ENCODE measurements around the gene TTC9. TPM values are rescaled to one million over a fixed set of nuclear protein-coding genes. Genes with fewer than 3 reads are reported as not detected.

The TTC9 gene
- 0.70 TPM for total RNA-seq
- long read RNA-seq, full-length matches to known transcripts, result 3 of 4 reads
- long read RNA-seq, partial matches to known transcripts, result 0 of 4 reads
- long read RNA-seq, other reads (novel, unspliced or antisense), result 1 of 4 reads

DNA sequence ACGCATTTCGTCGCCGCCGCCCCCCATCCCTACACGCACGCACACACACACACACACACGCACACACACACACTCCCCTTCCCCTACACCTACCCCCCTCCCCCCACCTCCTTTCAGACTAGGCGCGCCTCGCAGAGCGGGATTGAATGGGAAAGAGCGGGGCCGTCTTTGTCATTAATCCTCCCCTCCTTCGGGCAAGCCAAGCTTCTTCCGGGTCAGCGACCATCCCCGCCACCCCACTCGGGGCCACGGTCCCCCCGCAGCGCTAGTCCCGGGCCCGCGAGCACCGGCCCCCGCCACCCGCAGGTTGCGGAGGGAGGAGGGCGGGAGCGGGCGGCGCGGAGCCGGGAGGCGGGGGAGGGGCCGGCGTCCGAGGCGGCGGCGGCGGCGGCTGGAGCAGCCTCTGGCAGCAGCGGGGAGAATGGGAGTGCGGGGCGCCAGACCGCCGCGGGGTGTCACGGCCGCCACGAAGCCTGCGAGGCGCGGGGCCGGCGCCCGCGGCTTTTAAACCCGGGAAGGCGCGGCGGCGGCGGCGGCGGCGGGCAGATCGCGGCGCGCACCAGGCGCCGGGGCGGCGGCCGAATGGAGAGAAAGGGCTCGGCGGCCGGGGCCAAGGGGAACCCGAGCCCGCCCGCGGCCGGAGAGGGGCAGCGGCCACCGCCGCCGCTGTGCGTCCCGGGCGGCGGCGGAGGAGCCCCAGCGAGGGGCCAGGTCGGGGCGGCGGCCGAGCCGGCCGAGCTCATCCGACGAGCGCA is at the start of gene TTC9:
Gene TTC9, plus strand, starts transcription at position 369 of the 755 bp plus-strand sequence. Its CDS starts 214 bp downstream, at position 583.
- DNase-seq (ENCODE audit: missing footprints) (peak; percentile 73), ATAC-seq (peak; percentile 45)
- intact Hi-C loops (cut with DNase I), result loop anchor here (5.0 kb wide), 1 partner anchor 61 kb away; no protein-coding TSS in a partner anchor

GRCh38 chr14:70594461-70594860 is 47.3 kb upstream of the TTC9 start:
- intact Hi-C loops (cut with DNase I), result no loop called here
- DNase-seq (ENCODE audit: missing footprints), result no peak
- no peak for ATAC-seq

GRCh38 chr14:70595443-70596185 is 46.1 kb upstream of the TTC9 start:
- no peak for DNase-seq (ENCODE audit: missing footprints)
- no peak for ATAC-seq
- intact Hi-C loops (cut with DNase I), result no loop called here

GRCh38 chr14:70597731-70598130 is 44.0 kb upstream of the TTC9 start:
- DNase-seq (ENCODE audit: missing footprints) (no peak), ATAC-seq (no peak)
- intact Hi-C loops (cut with DNase I), result no loop called here

DNA sequence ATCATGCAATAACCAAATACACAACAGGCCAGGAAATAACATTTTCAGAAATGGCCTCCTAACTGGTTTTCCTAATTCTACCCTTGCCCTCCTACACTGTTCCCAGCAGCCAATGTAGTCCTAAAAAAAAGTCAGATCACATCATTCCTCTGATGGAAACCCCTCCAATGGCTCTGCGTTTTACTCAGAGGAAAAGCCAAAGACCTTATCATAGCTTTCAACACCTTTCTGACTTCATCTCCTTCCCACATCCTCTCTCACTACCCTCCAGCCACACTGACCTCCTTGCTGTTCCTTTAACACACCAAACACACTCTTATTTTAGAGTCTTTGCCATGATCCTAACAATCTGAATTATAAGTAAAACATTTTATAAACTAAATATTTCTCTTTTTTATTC is 42.4 kb upstream of the TTC9 start:
- intact Hi-C loops (cut with DNase I), result no loop called here
- DNase-seq (ENCODE audit: missing footprints) (no peak), ATAC-seq (no peak)

DNA sequence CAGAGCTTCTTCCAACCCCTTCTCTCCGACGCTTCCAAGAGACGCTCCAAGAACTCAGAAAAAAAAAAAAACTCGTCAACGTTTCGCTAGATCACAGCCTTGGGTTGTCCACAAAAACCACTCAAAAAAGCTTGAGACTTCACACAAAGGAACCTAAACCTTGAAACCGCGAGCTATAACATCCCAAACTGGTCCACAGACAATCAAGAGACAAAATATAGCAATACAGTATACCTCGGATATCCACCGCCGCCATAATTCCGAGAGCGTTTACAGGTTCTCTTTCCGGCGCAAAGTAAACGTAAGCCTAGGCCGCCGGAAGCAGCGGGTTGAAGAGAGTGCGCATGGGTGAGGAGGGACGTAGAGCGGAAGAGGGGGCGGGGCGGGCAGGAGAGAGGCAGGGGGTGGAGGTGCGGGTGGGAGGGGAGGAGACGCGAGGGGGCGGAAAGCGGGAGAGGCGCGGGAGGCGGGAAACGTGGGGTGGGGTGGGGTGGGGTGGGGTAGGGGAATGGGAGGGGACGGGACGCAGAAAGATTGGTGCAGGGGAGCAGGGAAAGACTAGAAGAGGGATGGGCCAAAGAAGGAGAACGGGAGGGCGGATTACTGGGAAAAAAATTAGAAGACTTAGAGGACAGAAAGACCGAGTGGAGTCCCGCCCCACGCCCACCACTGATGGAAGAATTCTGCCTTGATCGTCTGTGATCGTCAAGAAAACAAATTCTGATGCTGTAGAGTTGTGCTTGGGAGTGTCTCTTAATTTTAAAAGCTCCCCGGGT is 41.1 kb upstream of the TTC9 start, which contains the start of gene MED6:
Gene MED6, minus strand, starts transcription at position 274 of the 776 bp plus-strand sequence. Its CDS starts 18 bp downstream, at position 256.
- intact Hi-C loops (cut with DNase I), result loop anchor here (5.0 kb wide), 1 partner anchor 217 kb away; no protein-coding TSS in a partner anchor
- ATAC-seq (peak; percentile 100), DNase-seq (ENCODE audit: missing footprints) (peak; percentile 96)

DNA sequence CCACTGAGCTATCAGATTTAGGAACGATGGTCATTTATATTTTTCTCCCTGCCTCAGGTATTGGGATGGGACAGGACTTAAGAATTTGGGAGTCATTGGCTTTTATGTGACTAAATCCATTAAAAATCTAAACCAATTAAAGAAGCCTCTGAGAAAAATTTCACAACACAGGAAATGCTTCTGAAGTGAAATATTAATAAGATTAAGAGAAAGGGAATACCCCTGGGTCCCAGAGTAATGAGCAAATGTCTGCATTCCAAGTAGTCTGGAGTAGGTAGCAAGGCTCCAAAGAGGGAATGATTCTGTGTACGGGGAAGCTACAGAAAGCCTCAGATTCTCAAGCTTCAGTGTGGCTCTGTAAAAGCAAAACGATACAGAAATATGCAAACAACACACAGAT is 40.6 kb upstream of the TTC9 start:
- ATAC-seq, result no peak
- DNase-seq (ENCODE audit: missing footprints), result no peak
- intact Hi-C loops (cut with DNase I), result loop anchor here (5.0 kb wide), 1 partner anchor 216 kb away; no protein-coding TSS in a partner anchor

GRCh38 chr14:70602254-70602653 is 39.5 kb upstream of the TTC9 start:
- ATAC-seq (no peak), DNase-seq (ENCODE audit: missing footprints) (no peak)
- intact Hi-C loops (cut with DNase I), result loop anchor here (5.0 kb wide), 1 partner anchor 215 kb away; no protein-coding TSS in a partner anchor

DNA sequence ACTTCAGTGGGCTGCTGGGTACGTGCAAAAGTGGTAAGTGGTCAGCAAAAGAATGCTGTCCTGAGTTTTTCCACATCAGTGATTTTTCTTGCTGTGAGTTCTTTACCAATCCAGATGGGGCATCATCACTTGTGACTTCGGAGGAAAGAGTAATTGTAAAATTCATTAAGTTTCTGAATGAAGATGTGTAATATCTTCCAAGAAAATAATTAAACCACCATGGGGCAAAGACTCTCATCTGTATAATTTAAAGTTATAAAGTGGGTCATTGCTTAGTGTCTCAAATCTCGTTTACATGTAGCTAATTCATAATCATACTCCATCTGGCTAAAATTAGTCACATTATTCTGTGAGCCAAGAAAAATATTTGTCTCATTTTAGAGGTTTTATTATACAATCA is 30.5 kb upstream of the TTC9 start:
- DNase-seq (ENCODE audit: missing footprints), result no peak
- ATAC-seq, result no peak
- intact Hi-C loops (cut with DNase I), result no loop called here

GRCh38 chr14:70616646-70617045 is 25.1 kb upstream of the TTC9 start:
- intact Hi-C loops (cut with DNase I), result no loop called here
- DNase-seq (ENCODE audit: missing footprints) (no peak), ATAC-seq (no peak)

DNA sequence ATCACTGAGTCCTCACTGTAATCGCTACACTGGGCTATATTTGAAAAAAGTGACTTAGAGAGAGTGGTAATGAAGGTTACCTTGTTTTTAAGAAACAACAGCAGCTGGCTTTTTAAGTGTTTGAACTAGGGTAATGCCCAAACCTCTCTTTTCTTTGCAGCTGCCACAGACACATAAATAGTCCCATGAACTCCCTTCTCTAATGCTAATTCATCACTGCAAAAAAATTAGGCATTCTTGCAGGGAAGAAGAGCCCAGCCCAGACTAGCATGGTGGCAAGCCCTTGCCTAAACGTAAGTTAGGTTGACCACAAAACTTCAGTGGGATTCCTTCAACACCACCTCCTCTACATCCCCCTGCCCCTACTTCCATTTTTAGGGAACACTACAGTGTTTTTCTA is 23.4 kb upstream of the TTC9 start:
- no peak for DNase-seq (ENCODE audit: missing footprints)
- no peak for ATAC-seq
- intact Hi-C loops (cut with DNase I), result no loop called here

DNA sequence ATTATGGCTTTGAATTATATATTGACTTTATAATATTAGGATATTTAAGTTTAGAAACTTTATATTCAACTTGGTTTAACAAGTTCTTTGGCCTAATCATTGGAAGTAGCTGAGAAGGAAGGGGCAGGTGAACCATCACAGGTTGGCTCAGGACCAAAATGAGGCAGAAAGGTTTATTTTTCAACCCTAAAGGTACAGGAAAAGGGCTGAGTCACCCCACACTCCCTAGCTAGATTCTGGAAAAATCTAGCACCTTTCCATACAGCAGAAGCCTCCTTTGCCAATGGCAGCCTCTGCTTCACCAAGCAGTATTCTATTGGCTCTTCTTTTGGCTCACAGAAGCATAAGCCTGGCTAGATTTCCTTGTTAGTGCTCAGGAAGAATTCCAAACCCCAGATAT is 22.0 kb upstream of the TTC9 start:
- DNase-seq (ENCODE audit: missing footprints) (no peak), ATAC-seq (no peak)
- intact Hi-C loops (cut with DNase I), result loop anchor here (5.0 kb wide), 1 partner anchor 198 kb away; no protein-coding TSS in a partner anchor

- ATAC-seq (peak; percentile 42), DNase-seq (ENCODE audit: missing footprints) (no peak)
- intact Hi-C loops (cut with DNase I), result loop anchor here (2.0 to 5.0 kb wide), 2 partner anchors 91 to 195 kb away; no protein-coding TSS in a partner anchor
These were observed 19.5 kb upstream of the TTC9 start for GRCh38 chr14:70622111-70622712.

DNA sequence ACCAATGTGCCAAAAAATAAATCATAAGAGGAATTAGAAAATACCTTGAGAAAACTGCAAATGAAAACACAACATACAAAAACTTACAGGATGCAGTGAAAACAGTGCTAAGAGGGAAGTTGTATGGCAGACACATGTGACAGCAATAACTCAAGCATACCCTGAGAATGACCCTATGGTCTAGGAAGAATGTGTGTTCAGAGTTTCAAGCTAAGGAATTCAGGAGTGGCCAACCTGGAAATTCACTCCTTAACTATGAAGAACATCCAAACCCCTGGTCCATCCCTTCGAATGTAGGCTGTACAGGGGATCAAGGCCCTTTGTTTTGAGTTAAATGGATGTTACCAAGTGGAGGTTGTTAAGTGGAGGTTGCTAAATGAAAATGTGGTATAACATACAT is 16.7 kb upstream of the TTC9 start:
- ATAC-seq (no peak), DNase-seq (ENCODE audit: missing footprints) (no peak)
- intact Hi-C loops (cut with DNase I), result loop anchor here (5.0 kb wide), 1 partner anchor 192 kb away; no protein-coding TSS in a partner anchor

DNA sequence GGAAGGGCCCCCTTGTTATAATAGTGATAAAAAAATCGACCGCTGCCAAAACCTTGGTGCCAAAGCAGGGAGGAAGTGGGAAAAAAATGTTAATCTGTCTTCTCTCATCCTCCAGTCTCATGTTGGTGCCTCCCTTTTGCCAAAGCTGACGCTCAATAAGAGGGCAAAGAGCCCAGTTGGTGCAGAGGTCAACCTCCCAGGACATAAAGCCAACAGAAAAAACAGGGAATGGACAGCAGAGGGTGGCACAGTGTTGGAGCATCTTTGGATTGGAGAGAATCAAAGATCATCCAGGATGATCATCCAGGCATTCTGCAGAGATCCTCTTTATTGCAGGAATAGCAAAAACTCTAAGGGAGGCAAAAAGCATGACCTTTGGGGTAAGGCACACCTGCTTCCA is 9.8 kb upstream of the TTC9 start:
- intact Hi-C loops (cut with DNase I), result no loop called here
- ATAC-seq (no peak), DNase-seq (ENCODE audit: missing footprints) (no peak)

GRCh38 chr14:70635971-70636595 is 5.6 kb upstream of the TTC9 start:
- ATAC-seq, result no peak
- DNase-seq (ENCODE audit: missing footprints), result no peak
- intact Hi-C loops (cut with DNase I), result no loop called here

- DNase-seq (ENCODE audit: missing footprints) (no peak), ATAC-seq (no peak)
- intact Hi-C loops (cut with DNase I), result no loop called here
These were observed 3.3 kb upstream of the TTC9 start for GRCh38 chr14:70638416-70638815.
